Measurements from ENCODE around the gene PPTC7.

The PPTC7 gene

GRCh38 chr12:110543252-110543959 is 39.7 kb downstream of the PPTC7 start:
- no peak for DNase-seq (ENCODE audit: low read depth in 1 of 2, low spot score in 1 of 2)
- no peak overlapping the region for H3K27ac ChIP-seq (replicated peaks)
- no peak overlapping the region for H3K4me3 ChIP-seq (replicated peaks; ENCODE audit: insufficient read depth, low read length)
- TF ChIP-seq GABPA (IDR thresholded peaks at IDR 0.05; ENCODE audit: low read depth), result no peak
- TF ChIP-seq REST (IDR thresholded peaks at IDR 0.05; ENCODE audit: insufficient replicate concordance, low read depth), result no peak
- no peak for TF ChIP-seq CTCF (IDR thresholded peaks at IDR 0.05; ENCODE audit: insufficient read depth, low read length)
- TF ChIP-seq POLR2AphosphoS5 (IDR thresholded peaks at IDR 0.05; ENCODE audit: low read depth), result no peak
- TF ChIP-seq SPI1 (IDR thresholded peaks at IDR 0.05; ENCODE audit: borderline replicate concordance, low read depth), result no peak
- no peaks in the 10 kb centered on the region for H3K27me3 ChIP-seq (ENCODE audit: insufficient read depth, poor library complexity, severe bottlenecking)

GRCh38 chr12:110540048-110540447 is 43.1 kb downstream of the PPTC7 start:
- Histone ChIP-seq H3K27me3 (ENCODE audit: insufficient read depth, poor library complexity, severe bottlenecking) (no peaks in the 10 kb centered on the region), H3K4me3 (replicated peaks; ENCODE audit: insufficient read depth, low read length) (no peak overlapping the region), H3K27ac (replicated peaks) (no peak overlapping the region)
- TF ChIP-seq REST (IDR thresholded peaks at IDR 0.05; ENCODE audit: insufficient replicate concordance, low read depth), result no peak
- no peak for DNase-seq (ENCODE audit: low read depth in 1 of 2, low spot score in 1 of 2)

GRCh38 chr12:110538869-110539622 is 44.1 kb downstream of the PPTC7 start:
- DNase-seq (ENCODE audit: low read depth in 1 of 2, low spot score in 1 of 2), result no peak
- no peak for TF ChIP-seq REST (IDR thresholded peaks at IDR 0.05; ENCODE audit: insufficient replicate concordance, low read depth)
- TF ChIP-seq POLR2AphosphoS5 (IDR thresholded peaks at IDR 0.05; ENCODE audit: low read depth), result no peak
- TF ChIP-seq GABPA (IDR thresholded peaks at IDR 0.05; ENCODE audit: low read depth), result no peak
- TF ChIP-seq CTCF (IDR thresholded peaks at IDR 0.05; ENCODE audit: insufficient read depth, low read length), result no peak
- no peak for TF ChIP-seq SPI1 (IDR thresholded peaks at IDR 0.05; ENCODE audit: borderline replicate concordance, low read depth)

More at GRCh38 chr12:110538869-110539622, 44.1 kb downstream of the PPTC7 start:
- no peak overlapping the region for H3K4me3 ChIP-seq (replicated peaks; ENCODE audit: insufficient read depth, low read length)
- no peak overlapping the region for H3K27ac ChIP-seq (replicated peaks)
- H3K27me3 ChIP-seq (ENCODE audit: insufficient read depth, poor library complexity, severe bottlenecking), result no peaks in the 10 kb centered on the region

Data from HL-60 (cell line).